Endometrial microvascular endothelial cells (primary cell): ENCODE data around the gene PRKCE. TPM values are rescaled to one million over a fixed set of nuclear protein-coding genes. Genes with fewer than 3 reads are reported as not detected.

Source experiments
- in situ Hi-C: cut with HindIII; loops from 2 replicates; pipeline ENCODE4 v1.10.0; 2017; ENCODE audit warnings: low sequenced_read_pairs, low pct_unique_long_range_greater_than_20kb; ENCODE audit errors: inconsistent ontology term
- total RNA-seq: library from RNA; depleted of rRNA; stranded (reverse); fragments of >200 nt; gene quantifications from one replicate; pipeline ENCODE4 v1.2.3, GENCODE V29; 2015; ENCODE audit errors: inconsistent ontology term

PRKCE gene
- total RNA-seq, 1 donor from 2014 or later, result 155 TPM

DNA sequence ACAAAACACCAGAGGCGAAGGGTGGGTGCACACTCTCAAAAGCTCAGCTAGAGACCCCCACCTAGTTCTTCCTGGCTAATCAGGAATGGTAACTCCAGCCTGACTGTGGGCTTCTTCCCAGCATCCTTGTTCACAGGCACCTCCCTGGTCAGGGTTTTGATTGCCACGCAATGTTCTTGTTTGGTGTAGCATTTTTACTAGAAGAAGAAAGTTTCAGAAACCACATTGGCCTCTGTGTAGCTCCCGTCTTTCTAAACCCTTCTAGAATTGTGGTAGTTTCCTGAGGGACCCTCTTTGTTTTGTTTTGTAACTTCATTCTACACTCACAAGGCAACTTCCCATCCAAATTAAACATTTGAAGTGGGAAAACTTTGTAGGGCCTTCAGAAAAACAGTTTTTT lies 391.2 kb downstream of the PRKCE start:
- in situ Hi-C loops, result loop anchor here (25.0 kb wide), 2 partner anchors 220 to 320 kb away; no protein-coding TSS in a partner anchor

- in situ Hi-C loops, result loop anchor here (25.0 kb wide), 2 partner anchors 216 to 316 kb away; no protein-coding TSS in a partner anchor
Measured at GRCh38 chr2:46045888-46046287, 394.4 kb downstream of the PRKCE start.

DNA sequence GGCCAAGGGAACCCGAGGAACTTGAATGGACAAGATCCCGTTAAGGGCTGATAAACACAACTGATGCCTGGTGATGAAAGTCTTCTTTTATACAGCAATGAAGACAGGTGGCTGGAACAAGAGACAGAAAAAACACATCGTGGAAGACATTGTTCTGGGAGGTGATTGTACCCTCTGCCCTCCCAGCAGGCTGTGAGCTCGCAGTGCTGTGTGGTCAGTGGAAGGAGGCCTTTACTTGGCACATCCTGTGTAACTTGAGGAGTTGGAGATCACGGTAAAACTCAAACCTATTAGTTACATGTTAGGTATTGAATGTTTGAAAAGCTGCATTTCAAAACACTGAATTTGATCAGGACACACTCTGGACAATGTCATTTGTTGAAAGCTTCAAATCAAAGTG lies 395.8 kb downstream of the PRKCE start:
- in situ Hi-C loops, result loop anchor here (25.0 kb wide), 2 partner anchors 215 to 315 kb away; no protein-coding TSS in a partner anchor

GRCh38 chr2:46048693-46049092 lies 397.2 kb downstream of the PRKCE start:
- in situ Hi-C loops, result loop anchor here (25.0 kb wide), 2 partner anchors 214 to 314 kb away; no protein-coding TSS in a partner anchor

- in situ Hi-C loops, result no loop called here
Measured at GRCh38 chr2:46050027-46050426, 398.6 kb downstream of the PRKCE start.

DNA sequence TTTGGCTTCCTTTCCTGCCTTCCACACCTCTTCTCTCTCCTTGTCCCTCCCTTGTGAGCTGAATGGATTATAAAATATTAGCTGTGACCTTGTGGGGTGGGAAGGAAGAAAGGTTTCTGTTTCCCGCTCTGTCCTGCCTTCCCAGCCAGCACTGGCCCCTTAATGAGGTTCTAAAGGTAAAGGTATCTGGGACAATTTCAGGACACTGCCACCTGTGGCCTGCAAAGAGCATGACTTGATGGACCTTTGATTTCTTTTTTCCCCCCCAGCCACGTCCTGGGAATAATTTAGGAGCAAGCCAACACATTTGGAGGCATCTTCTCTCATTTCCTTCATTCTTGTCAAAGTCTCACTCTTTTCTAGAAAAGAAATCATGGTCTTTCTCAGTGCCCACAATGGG lies 399.0 kb downstream of the PRKCE start:
- in situ Hi-C loops, result no loop called here

GRCh38 chr2:46051085-46051484 lies 399.6 kb downstream of the PRKCE start:
- in situ Hi-C loops, result no loop called here

DNA sequence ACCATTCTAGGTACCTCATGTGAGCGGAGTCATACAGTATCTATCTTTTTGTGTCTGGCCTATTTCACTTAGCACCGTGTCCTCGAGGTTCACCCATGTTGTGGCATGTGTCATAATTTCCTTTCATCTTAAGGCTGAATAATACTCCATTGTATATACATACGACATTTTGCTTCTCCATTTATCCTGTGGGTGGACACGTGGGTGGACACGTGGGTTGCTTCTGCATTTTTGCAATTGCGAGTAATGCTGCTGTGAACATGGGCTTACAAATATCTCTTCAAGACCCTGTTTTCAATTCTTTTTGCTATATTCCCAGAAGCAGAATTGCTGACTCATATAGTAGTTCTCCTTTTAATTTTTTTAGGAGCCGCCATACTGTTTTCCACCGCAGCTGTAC lies 402.1 kb downstream of the PRKCE start:
- in situ Hi-C loops, result no loop called here

DNA sequence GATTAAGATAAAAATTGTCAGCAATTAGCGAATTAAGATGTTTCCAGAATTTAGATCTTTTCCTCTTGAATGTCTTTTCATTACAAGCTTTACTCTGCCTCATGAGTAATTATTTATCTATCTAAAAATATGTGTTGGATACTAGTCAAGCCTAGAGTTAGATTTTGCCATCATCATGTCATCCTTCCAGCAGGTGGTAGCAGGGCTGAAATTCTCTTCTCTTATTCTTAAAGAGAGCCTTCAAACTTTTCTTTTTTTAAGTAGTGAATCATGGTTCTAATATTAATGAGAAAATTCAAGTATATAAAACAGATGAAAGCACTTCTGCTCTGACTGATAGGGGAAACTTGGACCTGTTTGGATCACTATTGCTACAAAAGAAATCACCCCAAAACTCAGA lies 405.1 kb downstream of the PRKCE start:
- in situ Hi-C loops, result no loop called here

DNA sequence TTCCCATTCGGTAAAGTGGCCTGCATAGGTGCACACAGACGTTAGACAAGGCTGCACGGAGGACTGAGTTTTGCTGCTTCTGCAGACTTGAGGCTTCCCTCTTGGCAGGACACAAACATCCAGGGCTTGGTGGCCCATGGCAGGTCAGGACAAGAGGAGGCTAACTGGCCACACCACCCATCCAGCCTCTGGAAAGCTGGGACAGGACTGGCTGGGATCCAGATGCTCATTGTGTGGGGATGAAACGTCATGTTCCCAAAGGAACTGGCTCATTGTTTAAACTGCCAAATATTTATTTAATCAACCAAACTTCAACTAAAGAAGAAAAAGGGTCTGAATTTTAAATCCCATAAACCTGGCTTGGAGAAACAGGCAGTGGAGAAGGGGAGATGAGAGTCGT lies 406.7 kb downstream of the PRKCE start:
- in situ Hi-C loops, result no loop called here

DNA sequence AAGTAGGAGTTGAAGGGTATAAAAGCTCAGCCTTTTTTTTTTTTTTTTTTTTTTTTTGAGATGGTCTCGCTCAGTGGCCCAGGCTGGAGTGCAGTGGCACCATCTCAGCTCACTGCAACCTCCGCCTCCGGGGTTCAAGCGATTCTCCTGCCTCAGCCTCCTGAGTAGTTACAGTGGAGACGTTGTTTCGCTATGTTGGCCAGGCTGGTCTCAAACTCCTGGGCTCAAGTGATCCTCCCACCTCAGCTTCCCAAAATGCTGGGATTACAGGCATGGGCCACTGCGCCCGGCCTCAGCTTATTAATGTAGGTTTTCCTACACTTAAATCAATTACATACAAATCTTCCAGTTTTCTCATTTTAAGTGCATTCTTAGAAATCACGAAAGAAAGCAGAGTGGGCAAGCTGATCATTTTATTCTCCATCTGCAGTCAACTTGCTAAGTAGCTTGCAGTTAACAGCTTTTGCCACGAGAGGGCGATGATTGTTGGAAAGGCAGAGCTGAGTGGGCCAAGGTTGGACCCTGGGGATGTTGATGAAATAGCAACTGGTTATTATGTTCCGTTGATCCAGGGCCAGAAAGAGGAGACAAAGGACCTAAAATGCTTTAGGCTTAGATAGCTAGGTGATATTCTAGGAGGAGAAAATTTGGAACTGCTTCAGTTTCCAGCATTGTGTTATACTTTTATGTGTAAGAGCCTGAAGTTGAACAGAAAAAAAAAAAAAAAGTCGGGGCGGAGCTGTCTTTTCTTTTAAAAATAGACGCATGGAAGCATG lies 411.4 kb downstream of the PRKCE start:
- in situ Hi-C loops, result no loop called here

DNA sequence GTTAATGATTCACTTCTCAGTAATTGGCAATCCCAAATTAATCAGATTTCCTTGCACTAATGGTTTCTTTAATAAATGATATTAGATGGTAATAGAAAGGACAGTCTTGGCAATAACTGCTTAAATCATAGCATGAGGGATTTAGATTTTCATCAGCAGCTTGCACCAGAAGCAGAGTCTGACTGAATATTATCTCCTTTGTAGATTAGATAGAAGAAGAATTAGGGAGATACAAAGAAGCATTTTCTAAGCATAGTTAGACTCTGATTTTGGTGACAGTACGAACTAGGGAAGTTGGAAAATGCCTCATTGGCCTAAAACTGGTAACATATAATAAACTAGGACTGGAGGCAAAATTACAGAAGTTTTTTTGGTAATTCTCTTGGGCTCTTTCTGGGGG lies 412.9 kb downstream of the PRKCE start:
- in situ Hi-C loops, result no loop called here

DNA sequence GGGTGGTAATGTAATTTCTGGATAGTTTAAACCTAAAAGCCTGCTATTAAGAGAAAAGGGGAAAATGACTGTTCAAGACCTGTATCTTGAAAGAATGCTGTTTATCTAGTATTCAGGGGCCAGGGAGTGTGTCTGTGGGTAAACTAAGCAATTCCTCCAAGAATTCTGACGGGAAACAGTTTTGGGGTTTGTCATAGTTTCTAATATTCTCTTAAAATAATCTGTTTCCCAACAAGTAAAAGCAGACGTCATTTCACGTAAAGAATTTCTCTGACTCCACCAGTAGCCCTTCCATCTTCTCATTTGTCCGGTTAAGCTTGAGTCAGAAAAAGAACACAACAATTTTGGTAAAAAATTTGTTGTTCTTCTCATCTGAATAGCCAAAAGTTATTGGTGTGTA lies 413.7 kb downstream of the PRKCE start:
- in situ Hi-C loops, result no loop called here

GRCh38 chr2:46066116-46066515 lies 414.6 kb downstream of the PRKCE start:
- in situ Hi-C loops, result no loop called here

DNA sequence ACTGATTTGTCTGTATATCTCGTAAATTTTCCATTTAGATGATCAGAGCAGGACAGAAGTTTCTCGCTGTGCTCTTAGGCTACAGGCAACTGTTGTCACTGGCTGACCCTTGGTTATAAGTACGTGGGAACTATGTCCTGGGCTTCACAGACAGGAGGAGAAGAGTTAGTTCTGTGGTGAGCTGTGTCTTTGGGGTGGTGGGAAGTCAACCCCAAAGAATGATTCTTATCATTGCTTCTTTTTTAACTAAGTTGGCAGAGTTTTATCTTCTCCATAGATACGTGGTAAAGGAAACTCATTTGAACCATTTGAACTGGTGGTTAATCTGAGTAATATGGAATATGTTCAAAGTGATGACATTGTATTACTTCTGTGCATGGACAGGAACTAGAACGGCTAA lies 415.1 kb downstream of the PRKCE start:
- in situ Hi-C loops, result no loop called here

GRCh38 chr2:46067062-46067461 lies 415.6 kb downstream of the PRKCE start:
- in situ Hi-C loops, result no loop called here

DNA sequence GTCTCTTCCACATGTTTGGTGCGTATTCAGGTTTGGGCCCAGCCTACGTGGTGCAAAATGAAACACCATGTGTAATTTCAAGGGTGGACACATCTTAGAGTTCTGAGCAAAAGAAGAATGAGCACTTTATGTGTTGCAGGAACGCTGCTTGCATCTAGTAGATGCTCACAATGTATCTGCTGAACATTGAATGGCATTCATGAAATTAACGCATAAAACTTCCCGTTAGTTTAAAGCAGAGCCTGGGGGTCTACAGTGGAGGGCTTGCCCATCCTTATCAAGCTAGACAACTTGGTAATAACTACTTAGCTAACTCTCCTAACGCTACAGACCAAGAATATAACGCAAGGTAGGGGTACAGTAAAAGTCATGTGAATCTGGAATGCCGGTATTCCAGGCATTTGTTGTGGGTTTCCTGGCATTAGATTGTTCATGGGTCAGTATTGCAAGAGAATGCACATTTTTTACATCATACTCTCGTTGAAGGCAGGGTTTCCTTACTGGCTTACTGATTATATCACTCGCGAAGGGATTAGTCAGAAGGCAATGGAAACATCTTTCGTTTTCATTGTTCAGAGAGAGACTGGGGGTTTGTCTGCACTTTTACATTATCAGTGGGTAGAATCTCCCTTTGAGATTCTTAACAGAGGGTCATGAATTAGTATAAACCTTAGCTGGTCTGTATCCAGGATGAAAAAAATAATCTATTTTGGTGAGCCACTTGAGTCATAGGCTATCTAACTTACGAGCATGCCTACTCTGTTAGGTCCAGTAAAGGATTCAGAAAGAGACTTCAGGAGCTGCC lies 416.2 kb downstream of the PRKCE start:
- in situ Hi-C loops, result no loop called here

GRCh38 chr2:46068636-46069035 lies 417.2 kb downstream of the PRKCE start:
- in situ Hi-C loops, result no loop called here

DNA sequence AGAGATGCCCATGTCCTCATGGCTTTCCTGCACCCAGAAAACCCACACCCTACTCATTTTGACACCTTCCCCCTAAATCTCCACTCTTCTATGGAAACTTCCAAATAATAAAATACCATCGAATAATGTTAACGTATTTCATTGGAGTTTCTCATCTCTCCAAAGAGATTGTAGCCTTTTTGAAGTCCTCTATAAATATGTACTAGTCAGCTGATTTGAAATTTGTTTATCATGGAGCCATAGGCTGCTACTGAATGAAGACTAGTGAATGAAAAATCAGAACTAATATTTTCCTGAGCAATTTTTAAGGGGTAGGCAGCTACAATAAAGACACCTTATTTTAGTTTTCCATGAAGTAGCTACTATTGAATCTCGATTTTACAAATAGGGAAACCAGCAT lies 419.6 kb downstream of the PRKCE start:
- in situ Hi-C loops, result no loop called here
